ENCODE data around the gene CMTM3.
"Not testable (repeated sequence)": the region's sequence is repeated elsewhere in the genome, so short reads cannot be mapped to it uniquely, and the experiment has no call there.

The CMTM3 gene

DNA sequence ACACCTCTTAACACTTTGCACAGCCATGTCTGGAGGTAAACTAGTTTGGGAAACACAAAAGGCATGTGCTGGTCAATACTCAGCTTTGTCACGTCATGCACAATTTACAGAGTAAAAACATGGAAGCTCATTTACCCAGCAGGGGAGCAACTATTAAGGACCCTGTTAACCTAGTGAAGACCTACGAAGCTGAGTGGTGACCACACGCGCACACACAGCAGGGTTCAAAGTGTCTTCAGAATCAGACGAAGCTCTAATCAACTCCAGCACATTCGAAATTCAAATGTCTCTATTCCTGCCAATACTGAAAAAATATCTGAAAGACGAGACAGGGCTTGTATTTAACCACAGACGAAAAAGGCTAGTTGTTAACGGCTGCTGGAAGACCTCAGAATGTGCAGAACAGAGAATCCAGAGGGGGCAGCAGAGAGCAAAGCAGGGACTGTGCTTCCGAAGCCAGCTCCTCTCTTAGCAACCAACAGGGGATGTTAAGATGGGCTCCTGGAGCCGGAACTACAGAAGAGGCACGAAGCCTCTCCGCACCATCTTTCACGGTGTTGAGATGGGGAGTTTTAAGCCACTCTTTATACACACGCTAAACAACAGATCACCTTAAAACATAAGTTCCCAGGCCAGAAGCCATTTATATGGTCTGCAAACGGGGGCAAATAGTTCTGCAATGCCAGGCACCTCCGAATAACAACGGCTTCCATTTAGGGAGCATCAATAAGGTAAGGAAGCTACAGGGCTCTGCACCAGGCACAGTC lies 46.4 kb downstream of the CMTM3 start:
- H3K9me3 ChIP-seq (ENCODE audit: control insufficient read depth, insufficient read depth, low read length) = no peaks in the 10 kb centered on the region
- no peak overlapping the region for H3K9ac ChIP-seq (ENCODE audit: low read depth, low read length)
- no peaks in the 10 kb centered on the region for H3K36me3 ChIP-seq (ENCODE audit: insufficient read depth, low read length)
- H3K4me1 ChIP-seq (ENCODE audit: insufficient read depth, low read length) = 0 out of 2 replicates have a peak, but pooled peaks cover 8% of the 10 kb centered on the region

- Histone ChIP-seq H3K9ac (ENCODE audit: low read depth, low read length) (no peak overlapping the region), H3K4me1 (ENCODE audit: insufficient read depth, low read length) (0 out of 2 replicates have a peak, but pooled peaks cover 8% of the 10 kb centered on the region), H3K9me3 (ENCODE audit: control insufficient read depth, insufficient read depth, low read length) (no peaks in the 10 kb centered on the region), H3K36me3 (ENCODE audit: insufficient read depth, low read length) (no peaks in the 10 kb centered on the region)
These were observed 46.9 kb downstream of the CMTM3 start for GRCh38 chr16:66651474-66651765.

GRCh38 chr16:66651965-66652364 lies 47.5 kb downstream of the CMTM3 start:
- no peaks in the 10 kb centered on the region for H3K36me3 ChIP-seq (ENCODE audit: insufficient read depth, low read length)
- no peak overlapping the region for H3K9ac ChIP-seq (ENCODE audit: low read depth, low read length)
- H3K4me1 ChIP-seq (ENCODE audit: insufficient read depth, low read length) = 0 out of 2 replicates have a peak, but pooled peaks cover 8% of the 10 kb centered on the region
- H3K9me3 ChIP-seq (ENCODE audit: control insufficient read depth, insufficient read depth, low read length) = no peaks in the 10 kb centered on the region

GRCh38 chr16:66652661-66653360 lies 48.3 kb downstream of the CMTM3 start:
- Histone ChIP-seq H3K9me3 (ENCODE audit: control insufficient read depth, insufficient read depth, low read length) (no peaks in the 10 kb centered on the region), H3K36me3 (ENCODE audit: insufficient read depth, low read length) (no peaks in the 10 kb centered on the region), H3K4me1 (ENCODE audit: insufficient read depth, low read length) (0 out of 2 replicates have a peak, but pooled peaks cover 8% of the 10 kb centered on the region), H3K9ac (ENCODE audit: low read depth, low read length) (no peak overlapping the region)

GRCh38 chr16:66653581-66654350 lies 49.3 kb downstream of the CMTM3 start:
- H3K9me3 ChIP-seq (ENCODE audit: control insufficient read depth, insufficient read depth, low read length) = no peaks in the 10 kb centered on the region
- H3K9ac ChIP-seq (ENCODE audit: low read depth, low read length) = no peak overlapping the region

DNA sequence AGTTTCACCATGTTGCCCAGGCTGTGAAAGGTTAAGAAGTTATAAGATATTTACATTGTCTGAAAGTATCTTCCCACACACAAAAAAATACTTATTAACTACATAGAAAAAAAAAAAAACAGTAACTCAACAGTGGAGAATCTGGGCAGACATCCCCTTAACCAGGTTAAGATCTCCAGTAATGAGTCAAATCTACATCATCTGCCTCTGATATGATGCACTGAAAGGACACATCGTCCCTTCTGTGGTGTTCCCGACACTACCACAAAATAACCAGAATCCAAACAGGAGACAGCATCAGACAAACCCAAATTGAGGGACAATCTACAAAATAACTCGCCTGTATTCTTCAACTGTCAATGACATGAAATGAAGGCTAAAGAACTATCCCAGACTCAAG lies 52.0 kb downstream of the CMTM3 start:
- Histone ChIP-seq H3K9ac (ENCODE audit: low read depth, low read length) (no peak overlapping the region), H3K36me3 (ENCODE audit: insufficient read depth, low read length) (no peaks in the 10 kb centered on the region), H3K9me3 (ENCODE audit: control insufficient read depth, insufficient read depth, low read length) (no peaks in the 10 kb centered on the region), H3K4me1 (ENCODE audit: insufficient read depth, low read length) (peaks cover 10% of the 10 kb centered on the region; the same call in 1 of the 2 replicates)

More at GRCh38 chr16:66653581-66654350, 49.3 kb downstream of the CMTM3 start:
- Histone ChIP-seq H3K4me1 (ENCODE audit: insufficient read depth, low read length) (0 out of 2 replicates have a peak, but pooled peaks cover 8% of the 10 kb centered on the region), H3K36me3 (ENCODE audit: insufficient read depth, low read length) (no peaks in the 10 kb centered on the region)

DNA sequence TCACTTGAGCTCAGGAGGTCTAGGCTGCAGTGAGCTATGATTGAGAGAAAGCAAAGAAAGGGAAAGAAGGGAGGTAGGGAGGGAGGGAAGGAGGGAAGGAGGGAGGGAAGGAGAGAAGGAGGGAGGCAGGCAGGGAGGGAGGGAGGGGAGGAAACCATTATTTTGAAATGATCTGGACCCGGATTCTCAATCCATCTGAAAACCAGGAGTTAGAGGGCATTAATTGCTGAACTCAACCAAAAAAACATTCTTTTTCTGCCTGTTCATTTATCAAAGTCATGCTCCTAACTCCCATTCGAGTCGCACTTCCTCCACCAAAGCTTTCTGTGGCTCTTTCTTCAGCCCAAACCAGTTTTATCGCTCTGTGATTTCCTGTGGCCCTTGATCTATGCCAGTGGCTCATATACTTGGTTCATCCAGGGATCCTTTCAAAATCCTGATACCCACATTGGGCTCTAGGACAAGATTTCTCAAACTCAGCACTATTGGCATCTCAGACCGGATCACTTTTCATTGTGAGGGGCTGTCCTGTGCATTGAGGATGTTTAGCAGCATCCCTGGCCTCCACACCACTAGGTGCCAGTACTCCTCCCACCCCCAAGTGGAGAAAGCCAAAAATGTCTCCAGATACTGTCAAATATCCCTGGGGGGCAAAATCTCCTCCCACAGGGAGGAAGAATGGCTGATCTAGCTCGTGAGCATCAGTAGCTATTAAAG lies 53.8 kb downstream of the CMTM3 start:
- no peak overlapping the region for H3K9ac ChIP-seq (ENCODE audit: low read depth, low read length)
- H3K4me1 ChIP-seq (ENCODE audit: insufficient read depth, low read length) = peaks cover 7% of the 10 kb centered on the region; the same call in 1 of the 2 replicates
- H3K36me3 ChIP-seq (ENCODE audit: insufficient read depth, low read length) = no peaks in the 10 kb centered on the region
- no peaks in the 10 kb centered on the region for H3K9me3 ChIP-seq (ENCODE audit: control insufficient read depth, insufficient read depth, low read length)

DNA sequence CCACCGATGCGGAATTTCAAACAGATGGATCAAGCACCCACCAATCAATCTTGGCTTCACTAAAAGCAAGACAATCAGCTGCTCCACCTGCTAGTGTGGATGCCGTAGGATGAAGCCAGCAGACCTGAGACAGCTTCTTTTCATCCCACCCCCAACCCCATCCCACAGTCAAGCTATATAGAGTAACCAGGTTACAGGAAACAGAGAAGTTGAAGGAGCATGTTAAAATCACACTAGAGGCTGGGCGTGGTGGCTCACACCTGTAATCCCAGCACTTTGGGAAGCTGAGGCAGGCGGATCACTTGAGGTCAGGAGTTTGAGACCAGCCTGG lies 54.3 kb downstream of the CMTM3 start:
- Histone ChIP-seq H3K36me3 (ENCODE audit: insufficient read depth, low read length) (no peaks in the 10 kb centered on the region), H3K9me3 (ENCODE audit: control insufficient read depth, insufficient read depth, low read length) (no peaks in the 10 kb centered on the region), H3K9ac (ENCODE audit: low read depth, low read length) (no peak overlapping the region), H3K4me1 (ENCODE audit: insufficient read depth, low read length) (peaks cover 7% of the 10 kb centered on the region; the same call in 1 of the 2 replicates)

GRCh38 chr16:66660422-66661209 lies 56.1 kb downstream of the CMTM3 start:
- peaks cover 7% of the 10 kb centered on the region; the same call in 1 of the 2 replicates for H3K4me1 ChIP-seq (ENCODE audit: insufficient read depth, low read length)
- H3K36me3 ChIP-seq (ENCODE audit: insufficient read depth, low read length) = no peaks in the 10 kb centered on the region
- peak overlapping the region; percentile 13; the same call in 1 of the 2 replicates for H3K9ac ChIP-seq (ENCODE audit: low read depth, low read length)

DNA sequence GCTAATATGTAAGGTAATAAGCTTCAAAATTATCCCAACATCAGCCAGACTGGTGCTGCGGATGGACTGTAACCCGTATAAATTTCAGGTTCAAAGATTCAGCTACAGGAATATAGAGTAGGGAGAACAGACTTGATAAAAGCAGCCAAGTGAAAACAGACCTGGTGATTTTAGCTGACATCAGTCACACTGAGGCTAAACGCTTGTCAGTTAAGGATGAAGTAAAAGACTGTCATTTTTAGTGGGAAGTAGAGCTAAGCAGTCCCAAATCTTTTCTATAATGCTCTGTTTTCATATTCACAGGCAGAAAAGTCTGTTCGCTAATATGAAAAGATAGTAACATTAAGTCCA lies 56.7 kb downstream of the CMTM3 start:
- Histone ChIP-seq H3K36me3 (ENCODE audit: insufficient read depth, low read length) (no peaks in the 10 kb centered on the region), H3K4me1 (ENCODE audit: insufficient read depth, low read length) (peaks cover 7% of the 10 kb centered on the region; the same call in 1 of the 2 replicates), H3K9ac (ENCODE audit: low read depth, low read length) (no peak overlapping the region), H3K9me3 (ENCODE audit: control insufficient read depth, insufficient read depth, low read length) (no peaks in the 10 kb centered on the region)

More at GRCh38 chr16:66660422-66661209, 56.1 kb downstream of the CMTM3 start:
- no peaks in the 10 kb centered on the region for H3K9me3 ChIP-seq (ENCODE audit: control insufficient read depth, insufficient read depth, low read length)

- H3K36me3 ChIP-seq (ENCODE audit: insufficient read depth, low read length); H3K9me3 ChIP-seq (ENCODE audit: control insufficient read depth, insufficient read depth, low read length); H3K4me1 ChIP-seq (ENCODE audit: insufficient read depth, low read length); H3K9ac ChIP-seq (ENCODE audit: low read depth, low read length): not testable (repeated sequence)
These were observed 57.3 kb downstream of the CMTM3 start for GRCh38 chr16:66661671-66662346.

GRCh38 chr16:66662445-66663194 lies 58.1 kb downstream of the CMTM3 start:
- no peak overlapping the region for H3K9ac ChIP-seq (ENCODE audit: low read depth, low read length)
- H3K4me1 ChIP-seq (ENCODE audit: insufficient read depth, low read length) = peaks cover 7% of the 10 kb centered on the region; the same call in 1 of the 2 replicates
- H3K36me3 ChIP-seq (ENCODE audit: insufficient read depth, low read length) = no peaks in the 10 kb centered on the region
- no peaks in the 10 kb centered on the region for H3K9me3 ChIP-seq (ENCODE audit: control insufficient read depth, insufficient read depth, low read length)
